ENCODE results near the gene AQP5. TPM values are rescaled to one million over a fixed set of nuclear protein-coding genes. Genes with fewer than 3 reads are reported as not detected.

The AQP5 gene
- total and polyA plus RNA-seq, 2 experiments from 2014 or later = not detected

DNA sequence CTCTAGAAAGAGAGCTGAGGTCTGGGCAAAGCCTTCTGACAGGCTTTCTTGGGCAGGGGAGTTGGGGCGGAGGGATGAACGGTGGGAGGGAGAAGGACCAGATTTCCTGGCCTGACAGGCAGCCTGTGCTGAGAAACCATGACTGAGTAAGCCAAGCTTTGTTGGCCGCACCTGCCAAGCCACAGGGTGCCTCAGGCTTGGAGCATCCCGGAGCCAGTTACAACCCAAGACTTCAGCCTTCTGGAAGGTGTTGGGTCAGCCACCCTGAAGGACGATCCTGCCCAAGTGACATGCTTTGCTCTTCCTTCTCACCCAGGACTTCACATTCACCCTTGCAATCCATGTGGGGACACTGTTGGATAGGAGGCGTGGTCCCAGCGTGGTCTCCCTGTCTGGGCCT is 32.1 kb upstream of the AQP5 start:
- TF ChIP-seq EZH2phosphoT487 (IDR thresholded peaks at IDR 0.05; ENCODE audit: insufficient read depth, low read depth) (no peak), EZH2 (IDR thresholded peaks at IDR 0.05; ENCODE audit: insufficient read depth, poor library complexity, severe bottlenecking) (no peak)
- no peaks in the 10 kb centered on the region for H4K20me1 ChIP-seq (ENCODE audit: insufficient read depth)
- H3K36me3 ChIP-seq (ENCODE audit: low read depth) = no peaks in the 10 kb centered on the region
- DNase-seq = no peak
- 87 to 89% methylated on average over 7 of the region's 7 CpGs for WGBS, 2 experiments (ENCODE audit: low coverage in 1 of 2, low lambda C conversion rate in 2 of 2, missing lambda C conversion rate in 2 of 2)
- in situ Hi-C loops (cut with MboI) = no loop called here
- no peak overlapping the region for H3K9ac ChIP-seq
- no peaks in the 10 kb centered on the region for H3K9me3 ChIP-seq (ENCODE audit: low read depth)
- no peaks in the 10 kb centered on the region for H3K27me3 ChIP-seq (replicated peaks; ENCODE audit: insufficient read depth)
- no peak overlapping the region for H3K4me3 ChIP-seq
- H2AFZ ChIP-seq = no peak overlapping the region
- H3K4me2 ChIP-seq (ENCODE audit: unreplicated experiment) = no peak overlapping the region
- H3F3A ChIP-seq (ENCODE audit: insufficient read depth) = no peaks in the 10 kb centered on the region
- H3K9me2 ChIP-seq (ENCODE audit: insufficient read depth) = no peaks in the 10 kb centered on the region
- H3K4me1 ChIP-seq (ENCODE audit: insufficient read depth) = peaks cover 13% of the 10 kb centered on the region
- H3K27ac ChIP-seq = no peak overlapping the region
- no peaks in the 10 kb centered on the region for H3K79me2 ChIP-seq (ENCODE audit: insufficient read depth)

DNA sequence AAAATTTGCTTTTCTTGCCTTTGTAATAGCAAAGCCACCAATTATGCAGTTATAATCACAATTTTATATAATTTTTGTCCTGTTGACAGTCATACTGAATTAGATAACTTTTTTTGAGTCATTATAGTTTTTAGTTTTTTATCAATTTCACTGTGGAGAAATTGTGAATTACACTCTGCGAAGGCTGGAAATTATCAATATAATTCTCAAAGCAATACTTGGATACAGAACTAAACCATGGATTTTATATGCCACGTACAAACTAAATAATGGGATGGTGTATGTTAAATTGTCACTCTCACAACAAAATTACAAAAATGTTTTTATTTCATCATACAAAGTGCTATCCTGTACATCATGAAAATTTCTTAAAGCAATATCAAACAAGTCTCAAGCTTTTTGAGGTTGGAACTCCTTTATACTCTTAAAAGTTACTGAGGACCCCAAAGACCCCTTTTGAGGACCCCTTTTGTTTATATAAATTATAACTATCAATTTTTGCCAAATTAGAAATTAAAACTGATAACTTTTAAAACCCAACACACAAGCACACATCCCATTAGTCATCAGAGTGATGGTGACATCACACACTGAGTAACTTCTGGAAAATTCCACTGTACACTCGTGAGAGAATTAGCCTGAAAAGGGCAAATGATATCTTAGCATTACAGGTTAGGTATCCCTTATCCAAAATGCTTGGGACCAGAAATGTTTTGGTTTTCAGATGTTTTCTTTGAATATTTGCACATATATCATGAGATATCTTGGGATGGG is 31.0 kb upstream of the AQP5 start:
- H3K9ac ChIP-seq = 0 out of 2 replicates have a peak overlapping the region, but pooled peaks have one; percentile 4
- in situ Hi-C loops (cut with MboI) = no loop called here
- 0 out of 2 replicates have a peak overlapping the region, but pooled peaks have one; percentile 8 for H3K27ac ChIP-seq

GRCh38 chr12:49932023-49932422 is 29.6 kb upstream of the AQP5 start:
- H4K20me1 ChIP-seq (ENCODE audit: insufficient read depth) = no peaks in the 10 kb centered on the region
- no peaks in the 10 kb centered on the region for H3K79me2 ChIP-seq (ENCODE audit: insufficient read depth)
- H3K9me2 ChIP-seq (ENCODE audit: insufficient read depth) = no peaks in the 10 kb centered on the region
- H3F3A ChIP-seq (ENCODE audit: insufficient read depth) = no peaks in the 10 kb centered on the region
- no peaks in the 10 kb centered on the region for H3K27me3 ChIP-seq (replicated peaks; ENCODE audit: insufficient read depth)
- no peaks in the 10 kb centered on the region for H3K9me3 ChIP-seq (ENCODE audit: low read depth)
- no peak overlapping the region for H2AFZ ChIP-seq
- no peak overlapping the region for H3K4me3 ChIP-seq
- in situ Hi-C loops (cut with MboI) = no loop called here
- WGBS, 2 experiments (ENCODE audit: low coverage in 1 of 2, low lambda C conversion rate in 2 of 2, missing lambda C conversion rate in 2 of 2) = 70 to 71% methylated on average over 7 of the region's 7 CpGs
- no peaks in the 10 kb centered on the region for H3K36me3 ChIP-seq (ENCODE audit: low read depth)
- H3K4me1 ChIP-seq (ENCODE audit: insufficient read depth) = peaks cover 13% of the 10 kb centered on the region
- DNase-seq = no peak
- no peak overlapping the region for H3K4me2 ChIP-seq (ENCODE audit: unreplicated experiment)
- no peak overlapping the region for H3K27ac ChIP-seq
- no peak overlapping the region for H3K9ac ChIP-seq
- TF ChIP-seq EZH2phosphoT487 (IDR thresholded peaks at IDR 0.05; ENCODE audit: insufficient read depth, low read depth) (no peak), EZH2 (IDR thresholded peaks at IDR 0.05; ENCODE audit: insufficient read depth, poor library complexity, severe bottlenecking) (no peak)

More for the DNA sequence above, 31.0 kb upstream of the AQP5 start:
- DNase-seq = peak; percentile 91
- no peak overlapping the region for H3K4me3 ChIP-seq
- no peaks in the 10 kb centered on the region for H3F3A ChIP-seq (ENCODE audit: insufficient read depth)
- H3K4me1 ChIP-seq (ENCODE audit: insufficient read depth) = peaks cover 13% of the 10 kb centered on the region
- no peaks in the 10 kb centered on the region for H3K27me3 ChIP-seq (replicated peaks; ENCODE audit: insufficient read depth)
- no peaks in the 10 kb centered on the region for H4K20me1 ChIP-seq (ENCODE audit: insufficient read depth)
- no peaks in the 10 kb centered on the region for H3K9me2 ChIP-seq (ENCODE audit: insufficient read depth)
- no peak overlapping the region for H2AFZ ChIP-seq
- H3K36me3 ChIP-seq (ENCODE audit: low read depth) = no peaks in the 10 kb centered on the region
- no peaks in the 10 kb centered on the region for H3K79me2 ChIP-seq (ENCODE audit: insufficient read depth)
- no peaks in the 10 kb centered on the region for H3K9me3 ChIP-seq (ENCODE audit: low read depth)
- no peak for TF ChIP-seq EZH2phosphoT487 (IDR thresholded peaks at IDR 0.05; ENCODE audit: insufficient read depth, low read depth)
- no peak overlapping the region for H3K4me2 ChIP-seq (ENCODE audit: unreplicated experiment)
- 64 to 65% methylated on average over 3 of the region's 3 CpGs for WGBS, 2 experiments (ENCODE audit: low coverage in 1 of 2, low lambda C conversion rate in 2 of 2, missing lambda C conversion rate in 2 of 2)

DNA sequence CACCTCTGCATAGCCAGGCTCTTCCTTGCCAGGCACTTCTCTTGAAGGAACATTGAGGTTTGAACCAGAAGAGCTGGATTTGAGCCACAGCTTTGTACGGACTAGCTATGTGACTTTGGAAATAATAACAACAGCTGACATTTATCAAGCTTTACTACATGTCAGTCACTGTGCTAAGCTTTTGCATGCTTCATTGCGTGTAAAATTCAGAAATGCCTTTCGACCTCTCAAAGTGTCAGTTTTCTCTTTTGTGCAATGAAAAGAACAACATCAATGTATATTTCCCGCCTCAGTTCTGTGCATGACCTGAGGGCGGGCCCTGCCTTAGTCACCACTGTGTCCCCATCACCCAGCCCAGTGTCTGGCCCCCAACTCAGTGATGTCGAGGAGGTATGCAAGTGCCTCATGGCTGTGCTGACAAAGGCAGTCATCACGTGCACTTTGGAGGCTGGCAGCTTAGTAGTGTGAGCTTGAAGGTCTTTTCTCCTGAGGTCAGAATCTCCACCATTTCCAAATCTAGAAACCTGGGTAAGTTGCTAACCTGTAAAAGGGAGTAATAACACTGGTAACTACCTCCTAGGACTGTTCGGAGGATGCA is 29.0 kb upstream of the AQP5 start:
- no peaks in the 10 kb centered on the region for H3F3A ChIP-seq (ENCODE audit: insufficient read depth)
- no peaks in the 10 kb centered on the region for H4K20me1 ChIP-seq (ENCODE audit: insufficient read depth)
- TF ChIP-seq EZH2phosphoT487 (IDR thresholded peaks at IDR 0.05; ENCODE audit: insufficient read depth, low read depth) = no peak
- no peak for TF ChIP-seq EZH2 (IDR thresholded peaks at IDR 0.05; ENCODE audit: insufficient read depth, poor library complexity, severe bottlenecking)
- no peak overlapping the region for H3K4me3 ChIP-seq
- no peaks in the 10 kb centered on the region for H3K36me3 ChIP-seq (ENCODE audit: low read depth)
- no peak overlapping the region for H2AFZ ChIP-seq
- no peak overlapping the region for H3K4me2 ChIP-seq (ENCODE audit: unreplicated experiment)
- no peaks in the 10 kb centered on the region for H3K79me2 ChIP-seq (ENCODE audit: insufficient read depth)
- no peak overlapping the region for H3K9ac ChIP-seq
- no peaks in the 10 kb centered on the region for H3K27me3 ChIP-seq (replicated peaks; ENCODE audit: insufficient read depth)
- H3K9me2 ChIP-seq (ENCODE audit: insufficient read depth) = no peaks in the 10 kb centered on the region
- H3K27ac ChIP-seq = no peak overlapping the region
- WGBS, 2 experiments (ENCODE audit: low coverage in 1 of 2, low lambda C conversion rate in 2 of 2, missing lambda C conversion rate in 2 of 2) = 75 to 79% methylated on average over 8 of the region's 8 CpGs
- H3K4me1 ChIP-seq (ENCODE audit: insufficient read depth) = peaks cover 13% of the 10 kb centered on the region
- DNase-seq = no peak
- H3K9me3 ChIP-seq (ENCODE audit: low read depth) = no peaks in the 10 kb centered on the region
- in situ Hi-C loops (cut with MboI) = no loop called here

Data from GM23248 (cell line).